ENCODE results near the gene CDK5RAP2. TPM values are rescaled to one million over a fixed set of nuclear protein-coding genes. Genes with fewer than 3 reads are reported as not detected.
"Not testable (repeated sequence)": the region's sequence is repeated elsewhere in the genome, so short reads cannot be mapped to it uniquely, and the experiment has no call there.

Gene CDK5RAP2
- 100 to 1,000 TPM in 1 of 4 donors, 10 to 100 TPM in 3; 27.3 to 158 (median 45.1) TPM for total RNA-seq

- TF ChIP-seq CTCF (IDR thresholded peaks at IDR 0.05) (no peak), POLR2A (IDR thresholded peaks at IDR 0.05) (no peak)
- Histone ChIP-seq H3K9me3 (peaks cover 0 to 4% (median 0%) of the 10 kb centered on the region in 4 donors), H3K4me3 (peak within 1 kb of the TSS; percentile 73 to 98 (median 93)), H3K27me3 (no peaks in the 10 kb centered on the region), H3K27ac (peak within 1 kb of the TSS; percentile 62 to 86 (median 76)), H3K36me3 (no peaks in the 10 kb centered on the region), H3K4me1 (peaks cover 0 to 12% (median 5%) of the 10 kb centered on the region in 4 donors)
- peak; percentile 91 to 97 (median 91) for DNase-seq
Measured at GRCh38 chr9:120580051-120580896, at the start of gene CDK5RAP2. CDK5RAP2 (minus strand) TSS chr9:120580167; CDS start chr9:120579978, 189 bp downstream.

- H3K27ac ChIP-seq, DNase-seq, H3K9me3 ChIP-seq: not testable (repeated sequence)
Measured at GRCh38 chr9:120628925-120629497, 49.0 kb upstream of the CDK5RAP2 start.

GRCh38 chr9:120628207-120628924 is 48.4 kb upstream of the CDK5RAP2 start:
- no peak overlapping the region for H3K27ac ChIP-seq

More at GRCh38 chr9:120628925-120629497, 49.0 kb upstream of the CDK5RAP2 start:
- H3K4me1 ChIP-seq, H3K4me3 ChIP-seq, H3K27me3 ChIP-seq, H3K36me3 ChIP-seq: not testable (repeated sequence)

GRCh38 chr9:120627073-120627472 is 47.1 kb upstream of the CDK5RAP2 start:
- Histone ChIP-seq H3K27me3 (no peaks in the 10 kb centered on the region), H3K9me3 (no peaks in the 10 kb centered on the region), H3K4me3 (no peak overlapping the region), H3K4me1 (no peaks in the 10 kb centered on the region), H3K36me3 (no peaks in the 10 kb centered on the region), H3K27ac (no peak overlapping the region)
- DNase-seq = no peak
- no peak for TF ChIP-seq POLR2A (IDR thresholded peaks at IDR 0.05)
- TF ChIP-seq CTCF (IDR thresholded peaks at IDR 0.05) = no peak

More at GRCh38 chr9:120628207-120628924, 48.4 kb upstream of the CDK5RAP2 start:
- TF ChIP-seq CTCF (IDR thresholded peaks at IDR 0.05) (no peak), POLR2A (IDR thresholded peaks at IDR 0.05) (no peak)
- DNase-seq = no peak
- Histone ChIP-seq H3K4me3 (no peak overlapping the region), H3K4me1 (no peaks in the 10 kb centered on the region), H3K27me3 (no peaks in the 10 kb centered on the region), H3K9me3 (no peaks in the 10 kb centered on the region), H3K36me3 (no peaks in the 10 kb centered on the region)

- no peak for DNase-seq
- Histone ChIP-seq H3K27ac (no peak overlapping the region), H3K36me3 (no peaks in the 10 kb centered on the region), H3K27me3 (no peaks in the 10 kb centered on the region), H3K4me1 (no peaks in the 10 kb centered on the region), H3K9me3 (no peaks in the 10 kb centered on the region), H3K4me3 (no peak overlapping the region)
- TF ChIP-seq CTCF (IDR thresholded peaks at IDR 0.05) (no peak), POLR2A (IDR thresholded peaks at IDR 0.05) (no peak)
Measured at GRCh38 chr9:120626512-120626911, 46.5 kb upstream of the CDK5RAP2 start.

All from Peyer's patch (tissue), 4 donors.